PC-3 (cell line): ENCODE results near the gene ANKS6.

ENCODE experiments used
- CTCF ChIP-seq: fragments of 300-600 bp; sonication (generic); conservative IDR thresholded peaks from 2 replicates; pipeline ENCODE4 v1.5.1; 2017; ENCODE audit warnings: antibody characterized with exemption, low read depth, mild to moderate bottlenecking, low read length
- EZH2 ChIP-seq: fragments of 300-600 bp; sonication (generic); IDR thresholded peaks from one replicate; pipeline ENCODE4 v1.6.1; 2017; ENCODE audit warnings: antibody characterized with exemption, mild to moderate bottlenecking, low read length; ENCODE audit not compliant: unreplicated experiment

DNA sequence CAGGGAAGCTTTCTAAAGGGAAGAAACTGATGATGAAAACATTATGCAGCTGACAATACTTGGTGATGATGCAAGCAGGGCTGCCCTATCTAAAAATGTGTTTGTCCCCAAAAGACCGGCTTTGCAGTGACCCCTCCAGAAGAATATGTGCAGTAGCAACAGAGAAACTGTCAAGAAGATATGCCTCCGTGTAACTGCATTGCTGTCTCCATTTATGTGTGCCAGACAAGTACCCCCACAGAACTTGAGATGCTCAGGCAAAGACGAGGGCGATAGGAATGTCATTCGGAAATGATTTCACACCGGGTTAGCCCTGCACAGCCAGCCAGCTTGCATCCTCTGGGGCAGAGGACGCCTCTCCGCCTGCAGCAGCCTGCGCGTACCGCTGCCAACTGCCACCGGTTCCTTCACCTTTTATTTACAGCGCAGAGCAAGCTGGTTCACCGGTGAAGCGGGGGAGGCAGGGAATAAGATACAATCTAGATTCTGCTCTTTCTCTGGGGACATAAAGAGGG is 89.6 kb downstream of the ANKS6 start:
- no peak for TF ChIP-seq EZH2
- no peak for TF ChIP-seq CTCF
